Measurements from ENCODE around the gene DMRT2.

DNA sequence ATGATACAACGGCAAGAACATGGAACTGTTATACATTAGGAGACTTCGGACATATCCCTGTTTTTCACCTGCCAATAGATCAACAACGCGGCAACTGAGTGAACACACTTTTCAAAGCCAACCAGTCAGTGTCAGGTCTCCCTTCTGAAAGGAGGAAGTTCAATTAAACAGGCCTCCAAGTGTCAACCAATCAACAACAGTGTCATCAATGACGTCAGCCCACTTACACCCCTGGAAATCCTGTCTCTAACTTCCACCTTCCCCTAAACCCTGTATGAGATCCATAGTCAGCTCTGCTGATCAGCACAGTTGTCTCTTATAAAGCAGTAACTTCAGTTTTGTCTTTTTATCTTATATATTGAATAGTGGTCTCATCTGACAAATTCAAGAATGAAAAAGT lies 37.1 kb upstream of the DMRT2 start:
- TF ChIP-seq, protein P1, sequence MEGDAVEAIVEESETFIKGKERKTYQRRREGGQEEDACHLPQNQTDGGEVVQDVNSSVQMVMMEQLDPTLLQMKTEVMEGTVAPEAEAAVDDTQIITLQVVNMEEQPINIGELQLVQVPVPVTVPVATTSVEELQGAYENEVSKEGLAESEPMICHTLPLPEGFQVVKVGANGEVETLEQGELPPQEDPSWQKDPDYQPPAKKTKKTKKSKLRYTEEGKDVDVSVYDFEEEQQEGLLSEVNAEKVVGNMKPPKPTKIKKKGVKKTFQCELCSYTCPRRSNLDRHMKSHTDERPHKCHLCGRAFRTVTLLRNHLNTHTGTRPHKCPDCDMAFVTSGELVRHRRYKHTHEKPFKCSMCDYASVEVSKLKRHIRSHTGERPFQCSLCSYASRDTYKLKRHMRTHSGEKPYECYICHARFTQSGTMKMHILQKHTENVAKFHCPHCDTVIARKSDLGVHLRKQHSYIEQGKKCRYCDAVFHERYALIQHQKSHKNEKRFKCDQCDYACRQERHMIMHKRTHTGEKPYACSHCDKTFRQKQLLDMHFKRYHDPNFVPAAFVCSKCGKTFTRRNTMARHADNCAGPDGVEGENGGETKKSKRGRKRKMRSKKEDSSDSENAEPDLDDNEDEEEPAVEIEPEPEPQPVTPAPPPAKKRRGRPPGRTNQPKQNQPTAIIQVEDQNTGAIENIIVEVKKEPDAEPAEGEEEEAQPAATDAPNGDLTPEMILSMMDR (IDR thresholded peaks at IDR 0.05; ENCODE audit: borderline replicate concordance, extremely low read depth, low read length, poor library complexity, severe bottlenecking): no peak
- no peak for TF ChIP-seq EZH2 (IDR thresholded peaks at IDR 0.05; ENCODE audit: borderline replicate concordance, low read depth, low read length, severe bottlenecking)

All from DND-41 (cell line).